Measurements from ENCODE around the gene HPN. TPM values are rescaled to one million over a fixed set of nuclear protein-coding genes. Genes with fewer than 3 reads are reported as not detected.

Gene HPN
- total RNA-seq, 4 donors from 2014 or later, result 1.3 to 3.5 (median 1.8) TPM; not detected in 1

DNA sequence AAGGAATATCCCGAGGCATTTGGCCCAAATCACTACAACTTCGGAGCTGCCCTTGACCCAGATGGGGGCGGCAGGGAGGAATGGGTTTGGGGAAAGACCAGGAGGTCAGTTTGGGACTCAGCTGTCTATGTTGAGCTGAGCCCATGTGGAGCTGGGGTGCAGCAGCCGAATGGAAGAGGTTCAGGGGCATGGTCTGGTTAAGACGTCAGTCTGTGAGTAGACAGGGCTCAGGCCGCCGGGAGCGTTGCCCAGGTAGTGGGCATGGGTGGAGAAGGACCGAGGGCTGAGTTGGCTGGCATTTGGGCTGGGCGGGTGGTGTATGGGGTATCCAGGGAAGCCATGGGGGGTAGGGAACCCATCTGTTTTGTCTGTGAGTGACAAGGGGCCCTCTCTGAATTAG, 20.5 kb upstream of the HPN start:
- DNase-seq (ENCODE audit: low spot score in 2 of 2), result no peak
- Histone ChIP-seq H3K4me1 (peaks cover 0 to 8% (median 0%) of the 10 kb centered on the region in 4 donors), H3K9me3 (no peaks in the 10 kb centered on the region), H3K4me3 (no peak overlapping the region), H3K36me3 (peaks cover 5 to 100% (median 48%) of the 10 kb centered on the region in 3 donors), H3K27ac (no peak overlapping the region), H3K27me3 (no peaks in the 10 kb centered on the region)
- TF ChIP-seq EP300 (IDR thresholded peaks at IDR 0.05), result no peak
- no peak for TF ChIP-seq POLR2A (IDR thresholded peaks at IDR 0.05)
- TF ChIP-seq CTCF (IDR thresholded peaks at IDR 0.05), result no peak
- WGBS, 2 donors, result 85 to 87% methylated on average over 10 of the region's 10 CpGs

GRCh38 chr19:35021596-35021995, 19.9 kb upstream of the HPN start:
- TF ChIP-seq POLR2A (IDR thresholded peaks at IDR 0.05) (no peak), CTCF (IDR thresholded peaks at IDR 0.05) (no peak), EP300 (IDR thresholded peaks at IDR 0.05) (no peak)
- no peak for DNase-seq (ENCODE audit: low spot score in 2 of 2)
- peaks cover 5 to 100% (median 46%) of the 10 kb centered on the region in 3 donors for H3K36me3 ChIP-seq

DNA sequence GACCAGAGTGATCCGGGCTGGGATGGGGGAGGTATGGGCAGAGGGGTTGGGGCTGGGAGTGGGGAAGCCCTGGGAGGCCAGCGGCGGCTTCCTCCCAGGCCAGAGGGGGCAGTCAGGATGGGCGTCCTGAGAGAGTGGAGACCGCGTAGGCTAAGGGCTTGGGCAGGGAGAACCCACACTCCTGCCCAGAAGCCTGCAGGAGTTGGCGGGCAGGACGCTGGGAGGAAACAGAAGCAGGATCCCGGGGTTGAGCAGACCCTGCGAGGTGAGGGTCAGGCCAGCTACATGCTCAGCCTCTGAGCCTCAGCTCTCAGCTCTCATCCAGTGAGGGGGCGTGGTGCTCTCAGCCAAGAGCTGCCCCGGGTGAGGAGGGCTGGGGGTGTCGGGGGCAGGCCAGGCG, 19.1 kb upstream of the HPN start:
- peaks cover 5 to 100% (median 42%) of the 10 kb centered on the region in 3 donors for H3K36me3 ChIP-seq
- H3K4me3 ChIP-seq, result no peak overlapping the region
- TF ChIP-seq EP300 (IDR thresholded peaks at IDR 0.05), result no peak

More at GRCh38 chr19:35021596-35021995, 19.9 kb upstream of the HPN start:
- H3K27ac ChIP-seq, result no peak overlapping the region
- 91 to 99% methylated on average over 13 to 25 of the region's 25 CpGs for WGBS, 2 donors
- H3K27me3 ChIP-seq, result no peaks in the 10 kb centered on the region
- no peaks in the 10 kb centered on the region for H3K9me3 ChIP-seq
- H3K4me3 ChIP-seq, result no peak overlapping the region
- H3K4me1 ChIP-seq, result peaks cover 0 to 7% (median 0%) of the 10 kb centered on the region in 4 donors

DNA sequence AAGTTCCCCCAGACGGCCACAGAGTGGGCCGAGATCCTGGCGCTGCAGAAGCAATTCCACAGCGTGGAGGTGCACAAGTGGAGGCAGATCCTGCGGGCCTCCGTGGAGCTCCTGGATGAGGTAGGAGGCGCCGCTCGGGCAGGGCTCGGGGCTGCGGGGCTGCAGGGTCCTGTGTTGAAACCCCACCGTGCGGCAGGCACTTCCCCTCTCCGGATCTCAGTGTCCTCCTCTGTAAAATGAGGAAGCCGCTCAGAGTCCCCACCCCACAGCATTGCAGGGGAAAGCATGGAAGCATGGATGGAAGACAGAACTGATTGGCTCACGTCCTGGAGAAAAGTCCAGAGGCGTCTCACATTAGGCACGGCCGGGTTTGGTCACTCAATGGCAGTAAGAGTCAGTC, 18.1 kb upstream of the HPN start:
- TF ChIP-seq POLR2A (IDR thresholded peaks at IDR 0.05) (no peak), CTCF (IDR thresholded peaks at IDR 0.05) (no peak), EP300 (IDR thresholded peaks at IDR 0.05) (no peak)
- no peak for DNase-seq (ENCODE audit: low spot score in 2 of 2)
- H3K27ac ChIP-seq, result no peak overlapping the region

More for the DNA sequence above, 19.1 kb upstream of the HPN start:
- no peaks in the 10 kb centered on the region for H3K9me3 ChIP-seq
- no peaks in the 10 kb centered on the region for H3K27me3 ChIP-seq
- no peak overlapping the region for H3K27ac ChIP-seq
- peaks cover 0 to 7% (median 0%) of the 10 kb centered on the region in 4 donors for H3K4me1 ChIP-seq
- DNase-seq (ENCODE audit: low spot score in 2 of 2), result no peak
- 75 to 78% methylated on average over 11 to 14 of the region's 14 CpGs for WGBS, 2 donors

DNA sequence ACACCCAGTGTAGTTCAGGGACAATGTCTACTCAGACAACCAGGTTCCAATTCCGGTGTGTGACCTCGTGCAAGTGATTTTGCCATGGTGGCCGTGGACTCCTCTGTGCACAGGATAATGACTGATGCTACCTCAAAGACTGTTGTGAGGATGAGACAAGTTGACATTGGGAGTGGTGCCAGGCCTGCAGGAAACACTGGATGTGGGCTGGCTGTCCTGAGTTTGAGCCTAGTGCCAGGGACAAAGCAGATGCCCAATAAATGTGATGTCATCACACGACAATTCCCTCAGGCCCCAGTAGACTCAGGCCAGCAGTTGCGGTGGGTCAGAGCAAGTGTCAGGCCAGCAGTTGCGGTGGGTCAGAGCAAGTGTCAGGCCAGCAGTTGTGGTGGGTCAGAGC, 17.4 kb upstream of the HPN start:
- peaks cover 5 to 93% (median 31%) of the 10 kb centered on the region in 3 donors for H3K36me3 ChIP-seq
- TF ChIP-seq POLR2A (IDR thresholded peaks at IDR 0.05), result no peak
- TF ChIP-seq CTCF (IDR thresholded peaks at IDR 0.05), result no peak
- TF ChIP-seq EP300 (IDR thresholded peaks at IDR 0.05), result no peak
- 54 to 71% methylated on average over 6 of the region's 6 CpGs for WGBS, 2 donors

More for the DNA sequence above, 18.1 kb upstream of the HPN start:
- peaks cover 5 to 100% (median 37%) of the 10 kb centered on the region in 3 donors for H3K36me3 ChIP-seq
- 65 to 78% methylated on average over 8 to 19 of the region's 19 CpGs for WGBS, 2 donors
- H3K4me3 ChIP-seq, result no peak overlapping the region
- no peaks in the 10 kb centered on the region for H3K9me3 ChIP-seq
- H3K4me1 ChIP-seq, result peaks cover 0 to 7% (median 0%) of the 10 kb centered on the region in 4 donors
- no peaks in the 10 kb centered on the region for H3K27me3 ChIP-seq

More for the DNA sequence above, 17.4 kb upstream of the HPN start:
- DNase-seq (ENCODE audit: low spot score in 2 of 2), result no peak
- Histone ChIP-seq H3K4me1 (peaks cover 0 to 7% (median 0%) of the 10 kb centered on the region in 4 donors), H3K27me3 (no peaks in the 10 kb centered on the region), H3K9me3 (no peaks in the 10 kb centered on the region), H3K4me3 (no peak overlapping the region), H3K27ac (no peak overlapping the region)

Data from tibial nerve (tissue), 4 donors.